ENCODE measurements around the gene MAML2. TPM values are rescaled to one million over a fixed set of nuclear protein-coding genes. Genes with fewer than 3 reads are reported as not detected.
"Not testable (repeated sequence)": the region's sequence is repeated elsewhere in the genome, so short reads cannot be mapped to it uniquely, and the experiment has no call there.

MAML2 gene
- total RNA-seq, 1 experiment from 2014 or later: 2.7 TPM

DNA sequence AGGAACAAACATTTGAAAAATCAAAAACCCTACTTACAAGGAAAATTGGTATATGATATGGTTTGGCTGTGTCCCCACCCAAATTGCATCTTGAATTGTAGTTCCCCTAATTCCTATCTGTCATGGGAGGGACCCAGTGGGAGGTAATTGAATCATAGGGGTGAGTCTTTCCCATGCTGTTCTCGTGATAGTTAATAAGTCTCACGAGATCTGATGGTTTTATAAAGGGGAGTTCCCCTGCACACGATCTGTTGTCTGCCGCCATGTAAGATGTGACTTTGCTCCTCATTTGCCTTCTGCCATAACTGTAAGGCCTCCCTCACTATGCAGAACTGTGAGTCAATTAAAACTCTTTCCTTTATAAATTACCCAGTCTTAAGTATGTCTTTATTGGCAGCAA, 74.5 kb downstream of the MAML2 start:
- H2AK5ac ChIP-seq (ENCODE audit: insufficient read length, low read length); H2AFZ ChIP-seq (ENCODE audit: low read length); H3K27me3 ChIP-seq (ENCODE audit: insufficient read depth, low read length); H2BK5ac ChIP-seq (ENCODE audit: insufficient read length, low read length); H3K4me2 ChIP-seq (ENCODE audit: insufficient read depth, insufficient read length, low read length); H4K5ac ChIP-seq (ENCODE audit: insufficient read length, low read depth, low read length); H3K23ac ChIP-seq (ENCODE audit: insufficient read length, low read depth, low read length); H3K4me1 ChIP-seq (ENCODE audit: insufficient read depth, low read length); H2BK120ac ChIP-seq (ENCODE audit: low read depth, low read length, poor library complexity, severe bottlenecking); H3K9ac ChIP-seq (ENCODE audit: extremely low read depth, insufficient read length, low read length); H3K27me3 Mint-ChIP-seq (ENCODE audit: low read depth); H4K8ac ChIP-seq (replicated peaks; ENCODE audit: insufficient read length, low read depth, low read length); H4K20me1 ChIP-seq (ENCODE audit: control insufficient read depth, insufficient read depth, insufficient read length); H3K4ac ChIP-seq (ENCODE audit: low read depth, low read length); H3T11ph ChIP-seq (ENCODE audit: low read length); DNase-seq; H3K14ac ChIP-seq (ENCODE audit: insufficient read depth, low read length); H3K56ac ChIP-seq (ENCODE audit: insufficient read length, low read depth, low read length); H3K79me2 ChIP-seq (ENCODE audit: insufficient read depth, low read length); H2BK20ac ChIP-seq (ENCODE audit: low read depth, low read length, poor library complexity, severe bottlenecking); H3K79me1 ChIP-seq (ENCODE audit: insufficient read depth, low read depth, low read length, poor library complexity, severe bottlenecking); H2BK12ac ChIP-seq (ENCODE audit: insufficient read length, low read depth, low read length); H4K91ac ChIP-seq (ENCODE audit: insufficient read length, low read depth, low read length); H3K27ac ChIP-seq (ENCODE audit: insufficient read length, low read depth, low read length); H3K23me2 ChIP-seq (ENCODE audit: insufficient read length, low read depth, low read length, poor library complexity, severe bottlenecking); H3K27ac Mint-ChIP-seq; H3K4me3 Mint-ChIP-seq; H3K18ac ChIP-seq (ENCODE audit: insufficient read length, low read depth, low read length); H3K9me3 Mint-ChIP-seq; H3K9me3 ChIP-seq (ENCODE audit: control insufficient read depth, low read depth, low read length); H2BK15ac ChIP-seq (ENCODE audit: low read depth, low read length): not testable (repeated sequence)
- peaks cover 7 to 18% (median 7%) of the 10 kb centered on the region in 3 experiments; a peak in 6 of 7 replicates for H3K36me3 Mint-ChIP-seq (ENCODE audit: insufficient read depth in 1 of 3, low read depth in 3 of 3)
- H3K4me1 Mint-ChIP-seq: peaks cover 21 to 22% of the 10 kb centered on the region in 2 experiments
- no CpG with 5 or more reads among the region's 4 CpGs for WGBS (ENCODE audit: extremely low coverage, insufficient read length, low lambda C conversion rate)
